H1 (cell line): ENCODE results near the gene SND1. TPM values are rescaled to one million over a fixed set of nuclear protein-coding genes. Genes with fewer than 3 reads are reported as not detected.

Source experiments
- CTCF ChIA-PET: fragments of 300-600 bp; sonication (Branson Sonifier 250); formaldehyde crosslinking; loops from one replicate; lab custom pipeline; 2021; ENCODE audit not compliant: partially characterized antibody; lab: Charles Lee
- POLR2A ChIA-PET: fragments of 300-600 bp; sonication (Branson Sonifier 250); formaldehyde crosslinking; loops from one replicate; lab custom pipeline; 2021; ENCODE audit warnings: inconsistent platforms; ENCODE audit not compliant: partially characterized antibody; lab: Charles Lee
- DNase-seq, 2 experiments: peaks; one replicate each; pipeline versions ENCODE4 v3.0.0 to v3.0.0-alpha.2; 2010 to 2022; ENCODE audit warnings: low spot score in 2 of 2, low read depth in 1 of 2, mixed read lengths in 1 of 2
- FAIRE-seq: peaks from 2 replicates; lab custom pipeline; 2011; peaks lifted over from hg19 to GRCh38; lab: Jason Lieb, UNC
- H2AFZ ChIP-seq: 2 replicates; pipeline ENCODE4 v1.8.1; 2012; ENCODE audit warnings: low read length, inconsistent platforms
- H2AK5ac ChIP-seq: 2 replicates; pipeline ENCODE4 v1.6.1; 2013; ENCODE audit warnings: low read depth, low read length
- H2BK120ac ChIP-seq: replicated peaks from 2 replicates; pipeline ENCODE3; 2013; ENCODE audit warnings: low read depth, low read length, inconsistent platforms
- H2BK12ac ChIP-seq: 2 replicates; pipeline ENCODE4 v1.6.1; 2013; ENCODE audit warnings: low read depth, low read length
- H2BK15ac ChIP-seq: 2 replicates; pipeline ENCODE4 v1.6.1; 2013; ENCODE audit warnings: low read length
- H2BK20ac ChIP-seq: 2 replicates; pipeline ENCODE4 v1.6.1; 2013; ENCODE audit warnings: low read length
- H2BK5ac ChIP-seq: 2 replicates; pipeline ENCODE4 v1.6.1; 2013; ENCODE audit warnings: low read depth, low read length
- H3K14ac ChIP-seq: 2 replicates; pipeline ENCODE4 v1.6.1; 2013; ENCODE audit warnings: inconsistent platforms; ENCODE audit not compliant: insufficient read length
- H3K18ac ChIP-seq: 2 replicates; pipeline ENCODE4 v1.6.1; 2013; ENCODE audit warnings: low read length; ENCODE audit errors: extremely low read depth
- H3K23ac ChIP-seq: 2 replicates; pipeline ENCODE4 v1.6.1; 2013; ENCODE audit warnings: inconsistent platforms; ENCODE audit not compliant: insufficient read length
- H3K23me2 ChIP-seq: 2 replicates; pipeline ENCODE4 v1.6.1; 2013; ENCODE audit warnings: low read depth, low read length
- H3K27ac ChIP-seq: 2 replicates; pipeline ENCODE4 v1.6.1; 2011; ENCODE audit warnings: low read depth, low read length, inconsistent platforms
- H3K27me3 ChIP-seq, 4 experiments: replicated peaks in 1 of 4; 1 replicate in 1 of 4; 2 replicates in 3 of 4; pipeline versions ENCODE4 v1.6.1 to v1.8.1; 2011 to 2013; ENCODE audit warnings: low read length in 3 of 4, mild to moderate bottlenecking in 3 of 4, inconsistent platforms in 2 of 4, mixed read lengths in 2 of 4, moderate library complexity in 1 of 4; ENCODE audit not compliant: control insufficient read depth in 3 of 4, insufficient read depth in 3 of 4; ENCODE audit errors: extremely low read depth in 1 of 4
- H3K36me3 ChIP-seq, 4 experiments: 2 replicates each; pipeline versions ENCODE4 v1.6.1 to v1.8.1; 2011 to 2013; ENCODE audit warnings: mild to moderate bottlenecking in 4 of 4, low read length in 3 of 4, moderate library complexity in 2 of 4, control low read depth in 1 of 4, inconsistent platforms in 1 of 4; ENCODE audit not compliant: insufficient read depth in 4 of 4, control insufficient read depth in 2 of 4
- H3K4ac ChIP-seq: replicated peaks from 2 replicates; pipeline ENCODE3; 2013; ENCODE audit warnings: low read length, low read depth, mixed read lengths, inconsistent platforms; ENCODE audit not compliant: insufficient read length
- H3K4me1 ChIP-seq, 4 experiments: replicated peaks in 1 of 4; 1 replicate in 1 of 4; 2 replicates in 3 of 4; pipeline versions ENCODE4 v1.6.1 to v1.8.1; 2011 to 2013; ENCODE audit warnings: low read length in 3 of 4, inconsistent platforms in 2 of 4, mixed read lengths in 1 of 4; ENCODE audit not compliant: insufficient read depth in 4 of 4, control insufficient read depth in 3 of 4
- H3K4me2 ChIP-seq, 2 experiments: 2 replicates each; pipeline versions ENCODE4 v1.6.1 to v1.8.1; 2011 to 2013; ENCODE audit warnings: low read depth in 2 of 2, low read length in 2 of 2, control low read depth in 1 of 2, inconsistent platforms in 1 of 2, mild to moderate bottlenecking in 1 of 2; ENCODE audit not compliant: insufficient read depth in 1 of 2
- H3K4me3 ChIP-seq, 4 experiments: fragments of 200-600, 300-600 bp in 1 of 4; sonication (generic), shearing (Covaris generic), sonication (Bioruptor Twin) in 1 of 4; 2 replicates each; pipeline versions ENCODE4 v1.5.1 to v1.8.1; 2011 to 2016; ENCODE audit warnings: low read length in 4 of 4, low read depth in 3 of 4, control low read depth in 2 of 4, inconsistent platforms in 2 of 4, mild to moderate bottlenecking in 2 of 4, mixed read lengths in 1 of 4, moderate library complexity in 1 of 4; ENCODE audit not compliant: insufficient read depth in 2 of 4; ENCODE audit errors: extremely low read depth in 1 of 4
- H3K56ac ChIP-seq: replicated peaks from 2 replicates; pipeline ENCODE3; 2013; ENCODE audit warnings: low read depth, mild to moderate bottlenecking, mixed read lengths, low read length, inconsistent platforms; ENCODE audit not compliant: insufficient read length
- H3K79me1 ChIP-seq: 2 replicates; pipeline ENCODE4 v1.6.1; 2013; ENCODE audit warnings: low read depth, low read length, control low read depth
- H3K79me2 ChIP-seq, 2 experiments: 2 replicates each; pipeline versions ENCODE4 v1.6.1 to v1.8.1; 2012 to 2013; ENCODE audit warnings: low read length in 2 of 2, mild to moderate bottlenecking in 2 of 2, inconsistent platforms in 1 of 2; ENCODE audit not compliant: insufficient read depth in 2 of 2, control insufficient read depth in 1 of 2
- H3K9ac ChIP-seq, 4 experiments: replicated peaks in 1 of 4; 1 replicate in 1 of 4; 2 replicates in 3 of 4; pipeline versions ENCODE4 v1.6.1 to v1.8.1; 2011 to 2013; ENCODE audit warnings: low read depth in 3 of 4, low read length in 3 of 4, control low read depth in 2 of 4, mild to moderate bottlenecking in 2 of 4, moderate library complexity in 2 of 4, inconsistent platforms in 1 of 4; ENCODE audit errors: extremely low read depth in 1 of 4
- H3K9me3 ChIP-seq, 2 experiments: 2 replicates each; pipeline versions ENCODE4 v1.6.1 to v1.8.1; 2012 to 2013; ENCODE audit warnings: mild to moderate bottlenecking in 2 of 2, moderate library complexity in 2 of 2, control low read depth in 1 of 2, inconsistent platforms in 1 of 2, low read depth in 1 of 2, low read length in 1 of 2, mixed read lengths in 1 of 2; ENCODE audit not compliant: insufficient read depth in 2 of 2
- H4K20me1 ChIP-seq, 2 experiments: replicated peaks in 1 of 2; 2 replicates each; pipeline versions ENCODE3 to v1.8.1; 2011 to 2013; ENCODE audit warnings: inconsistent platforms in 2 of 2, low read length in 2 of 2, mild to moderate bottlenecking in 1 of 2; ENCODE audit not compliant: insufficient read depth in 2 of 2, control insufficient read depth in 1 of 2
- H4K5ac ChIP-seq: 2 replicates; pipeline ENCODE4 v1.6.1; 2013; ENCODE audit warnings: low read length, low read depth, mixed read lengths, inconsistent platforms; ENCODE audit not compliant: insufficient read length
- H4K8ac ChIP-seq: 2 replicates; pipeline ENCODE4 v1.8.0; 2013; ENCODE audit warnings: mild to moderate bottlenecking, moderate library complexity, low read length, inconsistent platforms; ENCODE audit not compliant: insufficient read depth; ENCODE audit errors: extremely low read depth
- H4K91ac ChIP-seq: replicated peaks from 2 replicates; pipeline ENCODE3; 2013; ENCODE audit warnings: low read length, mixed read lengths, inconsistent platforms; ENCODE audit not compliant: insufficient read length
- BRCA1 ChIP-seq: IDR thresholded peaks from 2 replicates; pipeline ENCODE4 v1.6.1; 2012; ENCODE audit warnings: low read depth, low read length, improper control_type of control experiment
- CHD2 ChIP-seq: IDR thresholded peaks from 2 replicates; pipeline ENCODE4 v1.6.1; 2012; ENCODE audit warnings: low read length, improper control_type of control experiment
- EGR1 ChIP-seq: IDR thresholded peaks from 2 replicates; pipeline ENCODE4 v1.6.1; 2011; ENCODE audit warnings: low read depth, low read length, borderline replicate concordance
- POLR2AphosphoS5 ChIP-seq: IDR thresholded peaks from 2 replicates; pipeline ENCODE4 v1.6.1; 2011; ENCODE audit warnings: low read depth, low read length
- RNF2 ChIP-seq: fragments of 200-900, 300-1000 bp; sonication (generic); IDR thresholded peaks from 2 replicates; pipeline ENCODE4 v1.7.1; 2016; ENCODE audit warnings: borderline replicate concordance, low read depth, mild to moderate bottlenecking, antibody characterized with exemption, low read length; ENCODE audit not compliant: poor library complexity, severe bottlenecking; ENCODE audit errors: missing control alignments
- RXRA ChIP-seq: IDR thresholded peaks from 2 replicates; pipeline ENCODE4 v1.6.1; 2011; ENCODE audit warnings: low read depth, mild to moderate bottlenecking, low read length, moderate library complexity; ENCODE audit not compliant: insufficient read depth
- SIRT6 ChIP-seq: IDR thresholded peaks from one replicate; pipeline ENCODE4 v1.7.1; 2012; ENCODE audit warnings: low read length, inconsistent platforms
- SIX5 ChIP-seq: IDR thresholded peaks from 2 replicates; pipeline ENCODE4 v1.6.1; 2011; ENCODE audit warnings: mild to moderate bottlenecking, low read depth, low read length
- TAF7 ChIP-seq: optimal IDR thresholded peaks from 2 replicates; pipeline ENCODE3; 2011; ENCODE audit warnings: low read depth, mild to moderate bottlenecking, inconsistent platforms, low read length, moderate library complexity, borderline replicate concordance
- TEAD4 ChIP-seq: IDR thresholded peaks from 2 replicates; pipeline ENCODE4 v1.6.1; 2012; ENCODE audit warnings: low read depth, low read length, inconsistent platforms, mixed read lengths
- polyA plus RNA-seq, 7 experiments: library from polyadenylated mRNA; depleted of rRNA in 3 of 7; stranded (reverse) in 5 of 7; unstranded in 2 of 7; fragments of >200 nt in 5 of 7; fragments of 200-250 nt in 2 of 7; gene quantifications; 1 replicate in 5 of 7; 2 replicates in 1 of 7; 4 replicates in 1 of 7; pipeline versions ENCODE4 v1.2.1 to v1.2.3, GENCODE V29; 2011 to 2013; ENCODE audit warnings: missing spikeins in 2 of 7, mixed read lengths in 2 of 7
- total RNA-seq: library from RNA; stranded (reverse); fragmentation: NEBNext Ultra II Directional; extraction: Animal tissue kit (Norgen Biotek cat#: 25700); gene quantifications from 2 replicates; pipeline ENCODE4 v1.2.1, GENCODE V29; 2021
- TF ChIP-seq, protein P1 (sequence below): IDR thresholded peaks from 2 replicates; pipeline ENCODE4 v1.6.1; 2012; ENCODE audit warnings: low read length, inconsistent platforms
- TF ChIP-seq, protein P2 (sequence below): IDR thresholded peaks from 2 replicates; pipeline ENCODE4 v1.6.1; 2012; ENCODE audit warnings: inconsistent platforms
- TF ChIP-seq, protein P3 (sequence below): IDR thresholded peaks from 2 replicates; pipeline ENCODE4 v1.6.1; 2012; ENCODE audit warnings: inconsistent platforms

SND1 gene
- total and polyA plus RNA-seq, 2 of the 8 experiments (the other 6 are each of a cell fraction or from before 2014, with no cell fraction given), result 122 to 290 TPM

DNA sequence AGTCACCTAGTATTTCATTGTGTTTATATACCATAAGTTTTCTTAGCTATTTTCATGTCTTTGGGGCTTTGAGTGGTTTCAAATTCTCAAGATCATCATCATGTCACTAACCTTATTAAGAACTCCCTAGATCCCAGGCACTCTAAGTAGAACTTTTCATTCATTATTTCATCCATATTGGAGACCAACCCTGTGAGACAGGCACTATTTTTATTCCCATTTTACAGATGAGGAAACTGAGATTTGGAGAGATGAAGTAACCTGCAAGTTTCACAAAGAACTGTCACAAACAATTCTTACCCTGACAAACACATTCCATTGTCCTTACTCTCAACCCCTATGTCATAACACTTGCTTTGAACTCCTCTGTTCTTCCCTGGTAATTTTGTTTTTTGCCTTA, 13.8 kb upstream of the SND1 start:
- Histone ChIP-seq H3K36me3 (no peaks in the 10 kb centered on the region), H2BK20ac (no peak overlapping the region), H3K9me3 (no peaks in the 10 kb centered on the region), H4K91ac (no peak overlapping the region), H4K8ac (no peak overlapping the region), H2BK120ac (no peak overlapping the region), H3K4me2 (no peak overlapping the region), H3K79me2 (no peaks in the 10 kb centered on the region), H3K4me3 (no peak overlapping the region), H3K14ac (no peak overlapping the region), H3K79me1 (no peaks in the 10 kb centered on the region), H3K18ac (no peak overlapping the region), H3K27me3 (no peaks in the 10 kb centered on the region; a peak in 2 of 7 replicates), H4K20me1 (no peaks in the 10 kb centered on the region), H2AFZ (no peak overlapping the region), H3K23me2 (no peaks in the 10 kb centered on the region), H3K9ac (no peak overlapping the region), H3K27ac (no peak overlapping the region), H3K23ac (no peak overlapping the region), H3K56ac (no peak overlapping the region), H2BK12ac (no peak overlapping the region), H2BK15ac (no peak overlapping the region), H3K4ac (no peak overlapping the region), H2BK5ac (no peak overlapping the region), H4K5ac (no peak overlapping the region), H3K4me1 (no peaks in the 10 kb centered on the region), H2AK5ac (no peak overlapping the region)
- DNase-seq (no peak), FAIRE-seq (no peak)
- ChIA-PET POLR2A (interaction anchor here (0.7 kb wide), 1 partner anchor 453 kb away, joined by 4 read pairs; no protein-coding TSS in a partner anchor), CTCF (interaction anchor here (0.7 to 6.7 kb wide), 5 partner anchors 9 to 346 kb away, joined by 3 to 71 read pairs (median 4); no protein-coding TSS in a partner anchor)
- TF ChIP-seq TEAD4 (no peak), BRCA1 (no peak), EGR1 (no peak), RXRA (no peak), SIX5 (no peak), TAF7 (no peak), SIRT6 (no peak), RNF2 (no peak), CHD2 (no peak), POLR2AphosphoS5 (no peak)
- TF ChIP-seq, protein P1, sequence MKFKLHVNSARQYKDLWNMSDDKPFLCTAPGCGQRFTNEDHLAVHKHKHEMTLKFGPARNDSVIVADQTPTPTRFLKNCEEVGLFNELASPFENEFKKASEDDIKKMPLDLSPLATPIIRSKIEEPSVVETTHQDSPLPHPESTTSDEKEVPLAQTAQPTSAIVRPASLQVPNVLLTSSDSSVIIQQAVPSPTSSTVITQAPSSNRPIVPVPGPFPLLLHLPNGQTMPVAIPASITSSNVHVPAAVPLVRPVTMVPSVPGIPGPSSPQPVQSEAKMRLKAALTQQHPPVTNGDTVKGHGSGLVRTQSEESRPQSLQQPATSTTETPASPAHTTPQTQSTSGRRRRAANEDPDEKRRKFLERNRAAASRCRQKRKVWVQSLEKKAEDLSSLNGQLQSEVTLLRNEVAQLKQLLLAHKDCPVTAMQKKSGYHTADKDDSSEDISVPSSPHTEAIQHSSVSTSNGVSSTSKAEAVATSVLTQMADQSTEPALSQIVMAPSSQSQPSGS, result no peak
- TF ChIP-seq, protein P2, sequence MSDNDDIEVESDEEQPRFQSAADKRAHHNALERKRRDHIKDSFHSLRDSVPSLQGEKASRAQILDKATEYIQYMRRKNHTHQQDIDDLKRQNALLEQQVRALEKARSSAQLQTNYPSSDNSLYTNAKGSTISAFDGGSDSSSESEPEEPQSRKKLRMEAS, result no peak
- TF ChIP-seq, protein P3, sequence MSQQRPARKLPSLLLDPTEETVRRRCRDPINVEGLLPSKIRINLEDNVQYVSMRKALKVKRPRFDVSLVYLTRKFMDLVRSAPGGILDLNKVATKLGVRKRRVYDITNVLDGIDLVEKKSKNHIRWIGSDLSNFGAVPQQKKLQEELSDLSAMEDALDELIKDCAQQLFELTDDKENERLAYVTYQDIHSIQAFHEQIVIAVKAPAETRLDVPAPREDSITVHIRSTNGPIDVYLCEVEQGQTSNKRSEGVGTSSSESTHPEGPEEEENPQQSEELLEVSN, result no peak
